Stimulated activated CD4-positive, alpha-beta T cell treated with anti-CD3 and anti-CD28 coated beads, TNF-alpha, amount 100 ng/mL, for 24 hours (primary cell): ENCODE measurements around the gene SHISAL2A.

Experiments
- DNase-seq, 3 experiments: peaks; one replicate each; pipeline ENCODE4 v3.0.0-alpha.2; 2020; ENCODE audit warnings: low read depth in 3 of 3

The SHISAL2A gene

GRCh38 chr1:52659851-52660596 is 27.1 kb downstream of the SHISAL2A start:
- no peak for DNase-seq

- DNase-seq = no peak
Observed at GRCh38 chr1:52660807-52661206, 27.8 kb downstream of the SHISAL2A start.

GRCh38 chr1:52662645-52663313 is 29.8 kb downstream of the SHISAL2A start:
- DNase-seq = no peak

GRCh38 chr1:52663716-52664115 is 30.7 kb downstream of the SHISAL2A start:
- no peak for DNase-seq

- DNase-seq = no peak
Observed at GRCh38 chr1:52665006-52665941, 32.3 kb downstream of the SHISAL2A start.

GRCh38 chr1:52667290-52667689 is 34.3 kb downstream of the SHISAL2A start:
- no peak for DNase-seq

GRCh38 chr1:52667984-52668383 is 35.0 kb downstream of the SHISAL2A start:
- DNase-seq = no peak

- no peak for DNase-seq
Observed at GRCh38 chr1:52668711-52669110, 35.7 kb downstream of the SHISAL2A start.

GRCh38 chr1:52669696-52670095 is 36.7 kb downstream of the SHISAL2A start:
- no peak for DNase-seq

- no peak for DNase-seq
Observed at GRCh38 chr1:52670604-52671003, 37.6 kb downstream of the SHISAL2A start.

- no peak for DNase-seq
Observed at GRCh38 chr1:52672946-52673345, 40.0 kb downstream of the SHISAL2A start.

- no peak for DNase-seq
Observed at GRCh38 chr1:52673513-52673912, 40.5 kb downstream of the SHISAL2A start.

GRCh38 chr1:52674497-52675384 is 41.8 kb downstream of the SHISAL2A start:
- no peak for DNase-seq

- no peak for DNase-seq
Observed at GRCh38 chr1:52676249-52676903, 43.4 kb downstream of the SHISAL2A start.

GRCh38 chr1:52677076-52677806 is 44.3 kb downstream of the SHISAL2A start:
- DNase-seq = no peak

- no peak for DNase-seq
Observed at GRCh38 chr1:52679048-52679447, 46.1 kb downstream of the SHISAL2A start.

- DNase-seq = no peak
Observed at GRCh38 chr1:52679498-52679897, 46.5 kb downstream of the SHISAL2A start.

- no peak for DNase-seq
Observed at GRCh38 chr1:52680353-52680752, 47.4 kb downstream of the SHISAL2A start.

- no peak for DNase-seq
Observed at GRCh38 chr1:52681136-52681535, 48.2 kb downstream of the SHISAL2A start.

- no peak for DNase-seq
Observed at GRCh38 chr1:52683367-52683940, 50.5 kb downstream of the SHISAL2A start.
